Activated naive CD8-positive, alpha-beta T cell treated with anti-CD3 and anti-CD28 coated beads, Interleukin-2, amount 50 U/mL, for 16 hours (primary cell): ENCODE measurements around the gene ZFP64.

Experiments used
- DNase-seq: peaks from one replicate; pipeline ENCODE4 v3.0.0-alpha.2; 2020; ENCODE audit warnings: low read depth, low spot score

Gene ZFP64

DNA sequence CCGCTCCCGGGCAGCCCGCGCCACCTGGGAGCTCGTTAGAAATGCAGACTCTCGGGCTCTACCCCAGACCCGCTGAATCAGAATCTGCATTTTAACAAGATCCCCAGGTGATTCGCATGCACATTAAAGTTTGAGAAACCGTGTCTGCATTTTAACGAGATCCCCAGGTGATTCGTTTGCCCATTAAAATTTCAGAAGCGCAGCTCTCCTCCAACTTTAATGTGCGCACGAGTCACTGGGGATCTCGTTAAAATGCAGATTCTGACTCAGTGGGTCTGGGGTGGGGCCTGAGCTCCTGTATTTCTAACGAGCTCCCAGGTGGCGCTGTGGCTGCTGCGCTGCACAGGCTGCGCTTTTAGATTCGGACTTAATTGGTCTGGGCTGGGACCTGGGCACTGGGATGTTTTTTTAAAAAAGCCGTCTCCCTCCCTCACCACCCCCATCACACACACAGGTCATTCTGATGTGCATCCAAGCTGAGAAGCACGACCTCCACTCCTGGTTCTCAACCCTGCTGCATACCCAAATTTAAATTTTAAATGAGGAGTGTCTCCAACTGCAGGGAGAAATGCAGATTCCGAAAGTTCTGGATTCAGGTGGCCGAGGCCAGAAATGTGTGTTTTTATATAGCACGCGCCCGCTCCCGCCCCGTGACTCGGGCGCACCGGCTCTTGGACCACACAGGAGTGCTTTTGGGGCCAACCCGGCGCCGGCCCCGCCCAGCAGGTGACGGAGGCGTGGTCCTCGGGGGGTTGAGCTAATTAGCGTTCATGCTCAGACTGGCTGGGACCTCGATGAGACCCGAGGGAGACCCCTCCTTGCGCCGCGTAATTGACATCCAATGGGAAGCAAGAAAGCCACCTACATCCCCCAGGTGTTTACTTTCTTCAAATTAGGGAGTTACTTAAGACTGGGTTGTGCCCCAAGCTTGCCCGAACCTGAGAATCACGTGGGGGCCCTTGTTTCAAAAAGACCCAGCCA, 85.8 kb downstream of the ZFP64 start:
- no peak for DNase-seq

DNA sequence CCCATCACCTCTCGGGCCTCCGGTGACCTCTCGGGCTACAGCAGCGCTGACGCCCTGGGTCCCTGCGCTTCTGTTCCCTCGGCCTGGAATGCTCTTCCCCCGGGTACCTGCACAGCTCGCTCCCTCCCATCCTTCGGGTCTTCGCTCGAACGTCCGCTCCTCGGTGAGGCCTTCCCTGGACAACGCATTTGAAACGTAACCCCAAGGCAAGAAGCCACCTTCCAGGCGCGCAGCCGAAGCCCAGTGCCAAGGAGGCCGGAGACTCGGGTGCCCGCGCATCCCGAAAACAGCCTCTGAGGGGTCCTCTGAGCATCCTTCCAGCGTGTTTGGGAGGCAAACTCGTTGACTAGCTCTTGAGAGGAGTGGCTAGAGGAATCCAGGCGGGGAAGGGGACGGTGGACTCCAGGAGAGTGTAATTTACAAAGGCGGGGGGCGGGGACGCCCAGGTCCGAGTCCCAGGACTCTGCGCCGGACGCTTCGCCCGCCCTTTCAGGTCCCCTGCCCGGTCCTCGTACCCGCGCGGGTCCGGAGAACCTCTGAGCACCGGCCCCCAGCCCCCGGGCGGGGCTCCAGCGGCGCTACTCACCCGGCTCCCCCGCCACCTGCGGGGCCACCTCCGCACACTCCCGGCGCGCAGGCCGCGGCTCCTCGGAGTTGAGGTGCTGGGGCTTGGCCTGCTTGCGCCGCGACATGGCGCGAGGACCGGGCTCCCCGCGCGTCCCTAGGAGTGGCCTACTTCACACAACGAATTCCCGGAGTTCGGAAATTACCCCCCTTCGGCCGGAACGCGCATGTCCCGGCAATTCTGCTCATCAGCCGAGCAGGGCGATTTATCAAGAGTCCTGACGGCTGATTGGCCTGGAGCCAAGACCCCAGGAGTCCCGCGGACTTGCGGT, 86.8 kb downstream of the ZFP64 start:
- DNase-seq: no peak

DNA sequence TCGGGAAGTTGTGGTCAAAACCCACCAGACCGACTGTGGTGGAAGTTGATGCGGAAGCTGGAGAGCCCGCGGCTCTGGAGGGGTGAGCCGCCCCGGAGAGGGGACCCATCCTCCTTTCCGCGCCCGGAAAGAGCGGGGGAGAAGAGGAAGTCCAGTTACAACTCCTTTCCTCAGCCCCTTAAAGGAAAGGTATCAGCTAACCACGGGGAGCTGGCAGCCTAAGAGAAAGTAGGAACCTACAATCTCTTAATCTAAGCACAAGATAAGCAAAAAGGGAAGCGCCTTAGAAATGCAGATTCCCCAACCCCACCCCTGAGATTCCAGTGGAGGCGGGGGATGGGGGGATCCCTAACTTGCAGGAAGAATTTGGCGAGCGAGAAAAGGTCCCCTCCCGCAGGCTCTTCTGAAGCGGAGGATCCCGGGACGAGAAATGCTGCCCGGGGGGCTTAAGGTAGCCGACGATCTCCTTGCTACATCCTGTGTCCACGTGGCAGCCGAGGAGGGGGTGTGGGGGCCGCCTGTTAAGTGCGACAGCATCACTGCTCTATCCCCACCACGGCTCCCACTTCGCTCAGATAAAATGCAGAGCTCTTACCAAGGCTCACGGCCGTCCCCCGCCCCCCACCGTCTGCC, 87.5 kb downstream of the ZFP64 start:
- DNase-seq: no peak

DNA sequence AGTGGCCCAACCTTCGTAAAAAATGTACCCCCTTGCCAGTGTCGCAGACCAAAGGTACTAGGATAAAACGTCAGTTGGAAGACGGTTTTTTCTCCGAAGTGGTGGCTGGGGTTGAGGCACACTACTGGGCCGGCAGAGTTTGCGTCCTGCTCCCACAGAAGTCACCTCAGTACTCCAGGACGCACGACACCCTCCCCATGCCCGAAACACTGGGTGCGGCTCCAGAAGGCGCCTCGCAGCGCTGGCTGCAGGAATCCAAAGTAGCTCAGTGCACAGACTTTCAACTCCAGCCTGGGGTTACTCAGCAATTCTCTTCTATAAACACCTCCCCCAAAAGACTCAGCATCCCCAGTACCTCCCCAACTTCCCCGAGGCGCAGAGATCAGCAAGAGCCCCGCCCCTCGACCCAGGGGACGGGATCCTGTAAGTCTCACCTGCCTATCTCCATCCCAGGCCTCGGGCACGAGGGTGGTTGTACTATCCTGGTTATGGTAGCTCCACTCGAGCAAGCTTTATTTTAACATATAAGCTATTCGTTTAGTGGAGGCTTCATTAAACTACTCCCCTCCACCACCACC, 88.2 kb downstream of the ZFP64 start:
- no peak for DNase-seq

DNA sequence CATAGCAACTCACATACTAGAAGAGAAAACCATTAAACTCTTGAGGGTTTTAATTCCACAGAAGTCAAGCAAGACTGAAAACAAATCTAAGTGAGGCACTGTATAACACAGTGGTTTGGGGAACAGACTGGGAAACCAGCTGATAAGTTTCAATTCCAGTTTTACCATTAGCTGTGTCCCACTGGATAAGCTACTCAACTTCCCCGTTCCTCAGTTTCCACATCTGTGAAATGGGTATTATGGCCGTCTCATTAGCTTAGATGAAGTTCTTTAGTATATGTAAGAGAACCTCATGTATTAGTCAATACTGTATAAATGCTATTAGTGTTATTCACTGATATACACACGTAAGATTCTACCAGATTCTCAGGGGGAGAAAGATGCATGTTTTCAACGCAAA, 89.0 kb downstream of the ZFP64 start:
- no peak for DNase-seq

DNA sequence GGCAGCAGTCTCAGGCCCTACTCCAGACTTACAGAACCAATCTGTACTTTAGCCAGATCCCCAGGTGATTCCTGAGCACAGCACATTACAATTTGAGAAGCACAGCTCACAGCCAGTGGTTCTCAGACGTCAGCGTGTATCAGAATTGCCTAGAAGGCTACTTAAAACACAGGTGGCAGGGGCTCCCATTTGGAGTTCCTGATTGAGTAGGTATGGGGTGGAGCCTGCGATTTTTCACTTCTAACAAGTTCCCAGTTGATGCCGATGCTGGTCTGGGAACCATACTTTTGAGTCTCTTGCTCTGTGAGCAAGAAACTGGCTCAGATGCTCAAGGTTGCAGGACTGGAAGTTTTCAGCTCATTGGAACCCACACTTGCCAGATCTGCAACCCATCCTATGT, 89.5 kb downstream of the ZFP64 start:
- no peak for DNase-seq
